Body of pancreas (tissue), 4 donors: ENCODE data around the gene WDR5.

Experiments used
- POLR2A ChIP-seq, 3 donors: fragments of 450-650 bp; IDR thresholded peaks; one replicate each; pipeline ENCODE4 v1.6.1; 2016; ENCODE audit warnings: antibody characterized with exemption in 3 of 3, mild to moderate bottlenecking in 2 of 3
- TF ChIP-seq, protein P1 (sequence below), 7 experiments: fragments of 450-650 bp in 4 of 7; fragments of 200-600 bp in 3 of 7; sonication (generic) in 3 of 7; IDR thresholded peaks; one replicate each; pipeline ENCODE4 v1.5.1; 2016 to 2019; ENCODE audit warnings: antibody characterized with exemption in 7 of 7

DNA sequence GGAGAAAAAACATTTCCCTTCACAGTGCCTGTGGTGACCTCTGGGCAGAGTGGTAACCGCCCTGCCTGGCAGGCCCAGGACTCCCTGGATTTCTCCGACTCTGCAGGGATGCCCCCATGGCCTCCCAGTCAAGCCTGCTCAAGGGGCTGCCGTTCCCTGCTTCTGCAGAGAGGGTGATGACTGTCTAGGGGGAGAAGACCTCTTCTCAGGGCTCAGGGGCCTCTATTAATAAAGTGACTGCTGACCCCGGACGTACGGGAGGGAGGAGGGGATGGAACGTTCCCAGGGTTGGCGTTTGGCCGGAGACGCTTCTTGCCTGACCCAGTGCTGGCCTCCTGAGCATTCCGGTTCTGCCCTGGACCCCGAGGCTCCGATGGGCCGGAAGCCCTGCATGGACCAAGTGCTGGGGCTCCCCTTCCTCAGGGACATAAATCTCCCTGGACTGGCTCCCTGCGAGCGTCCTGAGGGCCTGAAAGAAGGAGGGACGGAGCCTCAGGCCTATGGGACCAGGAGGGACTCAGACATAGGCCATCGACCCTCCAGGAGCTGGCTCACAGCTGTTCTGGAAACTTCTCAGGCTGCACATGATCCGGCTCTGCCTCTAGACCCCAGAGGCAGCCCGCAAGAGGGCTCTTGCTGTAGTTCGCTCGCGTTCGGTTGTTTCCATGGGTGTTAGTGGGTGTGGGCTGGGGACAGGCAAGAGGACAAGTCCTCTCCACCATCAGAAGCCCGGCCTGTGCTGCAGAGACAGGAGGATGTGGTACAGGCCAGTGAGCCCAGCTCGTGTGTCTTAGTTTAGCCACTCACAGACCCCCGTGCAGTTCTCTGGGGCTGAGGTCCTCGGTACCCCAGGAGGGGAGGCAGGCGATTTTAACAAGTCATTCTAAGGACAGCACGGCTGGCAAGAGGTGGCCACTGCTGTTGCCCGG is 36.6 kb downstream of the WDR5 start:
- TF ChIP-seq, protein P1, sequence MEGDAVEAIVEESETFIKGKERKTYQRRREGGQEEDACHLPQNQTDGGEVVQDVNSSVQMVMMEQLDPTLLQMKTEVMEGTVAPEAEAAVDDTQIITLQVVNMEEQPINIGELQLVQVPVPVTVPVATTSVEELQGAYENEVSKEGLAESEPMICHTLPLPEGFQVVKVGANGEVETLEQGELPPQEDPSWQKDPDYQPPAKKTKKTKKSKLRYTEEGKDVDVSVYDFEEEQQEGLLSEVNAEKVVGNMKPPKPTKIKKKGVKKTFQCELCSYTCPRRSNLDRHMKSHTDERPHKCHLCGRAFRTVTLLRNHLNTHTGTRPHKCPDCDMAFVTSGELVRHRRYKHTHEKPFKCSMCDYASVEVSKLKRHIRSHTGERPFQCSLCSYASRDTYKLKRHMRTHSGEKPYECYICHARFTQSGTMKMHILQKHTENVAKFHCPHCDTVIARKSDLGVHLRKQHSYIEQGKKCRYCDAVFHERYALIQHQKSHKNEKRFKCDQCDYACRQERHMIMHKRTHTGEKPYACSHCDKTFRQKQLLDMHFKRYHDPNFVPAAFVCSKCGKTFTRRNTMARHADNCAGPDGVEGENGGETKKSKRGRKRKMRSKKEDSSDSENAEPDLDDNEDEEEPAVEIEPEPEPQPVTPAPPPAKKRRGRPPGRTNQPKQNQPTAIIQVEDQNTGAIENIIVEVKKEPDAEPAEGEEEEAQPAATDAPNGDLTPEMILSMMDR (IDR thresholded peaks at IDR 0.05): no peak
- TF ChIP-seq POLR2A (IDR thresholded peaks at IDR 0.05): no peak
